ENCODE data around the gene ST13.

ST13 gene

GRCh38 chr22:40898850-40899357, 42.5 kb upstream of the ST13 start (continued):
- peak; percentile 63; the same call in 1 of the 2 replicates for TF ChIP-seq ZNF362 (tag by site-specific recombination; IDR thresholded peaks at IDR 0.05)
- no peak for TF ChIP-seq ZNF311 (tag by site-specific recombination; IDR thresholded peaks at IDR 0.05; ENCODE audit: borderline replicate concordance)

GRCh38 chr22:40894417-40894816, 38.0 kb upstream of the ST13 start:
- TF ChIP-seq KLF8 (tag by site-specific recombination; IDR thresholded peaks at IDR 0.05) (no peak), ZNF18 (tag by site-specific recombination; IDR thresholded peaks at IDR 0.05) (no peak)
- POLR2A ChIA-PET, result no interaction called here
- H3K9me3 ChIP-seq (ENCODE audit: control insufficient read depth, insufficient read depth, low read depth, low read length), result no peaks in the 10 kb centered on the region
- no peak overlapping the region for H3K27ac ChIP-seq (ENCODE audit: extremely low read depth, low read depth, low read length)
- H3K4me1 ChIP-seq (ENCODE audit: control insufficient read depth, insufficient read depth, low read length), result no peaks in the 10 kb centered on the region
- H3K36me3 ChIP-seq (ENCODE audit: control insufficient read depth in 2 of 2, insufficient read depth in 1 of 2, low read length in 2 of 2), result peaks cover 16 to 23% of the 10 kb centered on the region in 2 experiments; a peak in 2 of 3 replicates
- CTCF ChIA-PET, result interaction anchor here (0.6 to 1.4 kb wide), 4 partner anchors 10 to 449 kb away, joined by 3 to 4 read pairs (median 4); no protein-coding TSS in a partner anchor
- no peak overlapping the region for H3K4me3 ChIP-seq (ENCODE audit: low read depth, low read length)

- TF ChIP-seq ZNF48 (tag by site-specific recombination; IDR thresholded peaks at IDR 0.05) (no peak), ZNF280D (tag by site-specific recombination; IDR thresholded peaks at IDR 0.05) (no peak), ZNF302 (tag by site-specific recombination; IDR thresholded peaks at IDR 0.05; ENCODE audit: low read depth) (no peak), GLI4 (tag by site-specific recombination; IDR thresholded peaks at IDR 0.05) (no peak), ZNF335 (tag by site-specific recombination; conservative IDR thresholded peaks at IDR 0.05) (no peak), ZNF169 (tag by site-specific recombination; IDR thresholded peaks at IDR 0.05) (no peak), ZNF776 (tag by site-specific recombination; IDR thresholded peaks at IDR 0.05; ENCODE audit: borderline replicate concordance) (no peak), ZNF362 (tag by site-specific recombination; IDR thresholded peaks at IDR 0.05) (no peak), INSM2 (tag by site-specific recombination; IDR thresholded peaks at IDR 0.05) (no peak), ZNF664 (tag by site-specific recombination; IDR thresholded peaks at IDR 0.05) (no peak), ZNF561 (tag by site-specific recombination; IDR thresholded peaks at IDR 0.05; ENCODE audit: borderline replicate concordance) (no peak), ZNF2 (tag by site-specific recombination; IDR thresholded peaks at IDR 0.05) (no peak), SCRT2 (tag by site-specific recombination; IDR thresholded peaks at IDR 0.05) (no peak), ZNF148 (tag by site-specific recombination; IDR thresholded peaks at IDR 0.05; ENCODE audit: borderline replicate concordance) (no peak), ZNF704 (tag by site-specific recombination; IDR thresholded peaks at IDR 0.05) (no peak), ZNF19 (tag by site-specific recombination; IDR thresholded peaks at IDR 0.05; ENCODE audit: low read depth) (no peak)
- H3K27ac ChIP-seq (ENCODE audit: extremely low read depth, low read depth, low read length), result no peak overlapping the region
- peaks cover 38 to 56% of the 10 kb centered on the region in 2 experiments for H3K36me3 ChIP-seq (ENCODE audit: control insufficient read depth in 2 of 2, insufficient read depth in 1 of 2, low read length in 2 of 2)
- H3K4me3 ChIP-seq (ENCODE audit: low read depth, low read length), result no peak overlapping the region
- H3K9me3 ChIP-seq (ENCODE audit: control insufficient read depth, insufficient read depth, low read depth, low read length), result no peaks in the 10 kb centered on the region
- no peaks in the 10 kb centered on the region for H3K4me1 ChIP-seq (ENCODE audit: control insufficient read depth, insufficient read depth, low read length)
- ChIA-PET POLR2A (interaction anchor here (0.6 to 0.7 kb wide), 2 partner anchors 34 to 670 kb away, joined by 3 read pairs; partner anchors contain the start of gene ST13), CTCF (interaction anchor here (2.1 to 3.6 kb wide), 2 partner anchors 8 to 31 kb away, joined by 5 to 17 read pairs; no protein-coding TSS in a partner anchor)
Observed at GRCh38 chr22:40890881-40891280, 34.4 kb upstream of the ST13 start.

Data from HEK293 (cell line).